Measurements from ENCODE around the gene ZC3H15. TPM values are rescaled to one million over a fixed set of nuclear protein-coding genes. Genes with fewer than 3 reads are reported as not detected.

The ZC3H15 gene
- total RNA-seq, 1 experiment from 2014 or later, result 60.9 TPM

DNA sequence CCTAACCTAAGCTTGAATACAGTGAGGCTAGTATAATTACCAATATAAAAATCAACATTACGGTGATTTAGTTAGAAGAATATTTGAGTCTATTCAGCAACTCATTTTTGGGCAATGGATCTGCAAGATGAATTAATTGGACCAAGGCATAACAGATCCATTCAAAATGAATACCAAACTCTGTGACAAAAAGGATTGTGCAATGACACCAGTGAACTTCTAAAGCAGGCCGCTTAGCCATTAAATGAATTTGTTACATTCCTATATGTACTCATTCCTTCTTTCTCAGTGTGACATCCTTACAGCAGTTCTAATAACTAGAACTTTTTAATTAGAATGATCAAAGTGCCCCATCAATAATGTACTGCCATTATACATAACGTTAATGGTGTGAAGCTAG, 44.3 kb downstream of the ZC3H15 start (continued):
- TF ChIP-seq, protein P1, sequence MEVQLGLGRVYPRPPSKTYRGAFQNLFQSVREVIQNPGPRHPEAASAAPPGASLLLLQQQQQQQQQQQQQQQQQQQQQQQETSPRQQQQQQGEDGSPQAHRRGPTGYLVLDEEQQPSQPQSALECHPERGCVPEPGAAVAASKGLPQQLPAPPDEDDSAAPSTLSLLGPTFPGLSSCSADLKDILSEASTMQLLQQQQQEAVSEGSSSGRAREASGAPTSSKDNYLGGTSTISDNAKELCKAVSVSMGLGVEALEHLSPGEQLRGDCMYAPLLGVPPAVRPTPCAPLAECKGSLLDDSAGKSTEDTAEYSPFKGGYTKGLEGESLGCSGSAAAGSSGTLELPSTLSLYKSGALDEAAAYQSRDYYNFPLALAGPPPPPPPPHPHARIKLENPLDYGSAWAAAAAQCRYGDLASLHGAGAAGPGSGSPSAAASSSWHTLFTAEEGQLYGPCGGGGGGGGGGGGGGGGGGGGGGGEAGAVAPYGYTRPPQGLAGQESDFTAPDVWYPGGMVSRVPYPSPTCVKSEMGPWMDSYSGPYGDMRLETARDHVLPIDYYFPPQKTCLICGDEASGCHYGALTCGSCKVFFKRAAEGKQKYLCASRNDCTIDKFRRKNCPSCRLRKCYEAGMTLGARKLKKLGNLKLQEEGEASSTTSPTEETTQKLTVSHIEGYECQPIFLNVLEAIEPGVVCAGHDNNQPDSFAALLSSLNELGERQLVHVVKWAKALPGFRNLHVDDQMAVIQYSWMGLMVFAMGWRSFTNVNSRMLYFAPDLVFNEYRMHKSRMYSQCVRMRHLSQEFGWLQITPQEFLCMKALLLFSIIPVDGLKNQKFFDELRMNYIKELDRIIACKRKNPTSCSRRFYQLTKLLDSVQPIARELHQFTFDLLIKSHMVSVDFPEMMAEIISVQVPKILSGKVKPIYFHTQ (CRISPR knock-in tag; IDR thresholded peaks at IDR 0.05), result no peak
- TF ChIP-seq, protein P2, sequence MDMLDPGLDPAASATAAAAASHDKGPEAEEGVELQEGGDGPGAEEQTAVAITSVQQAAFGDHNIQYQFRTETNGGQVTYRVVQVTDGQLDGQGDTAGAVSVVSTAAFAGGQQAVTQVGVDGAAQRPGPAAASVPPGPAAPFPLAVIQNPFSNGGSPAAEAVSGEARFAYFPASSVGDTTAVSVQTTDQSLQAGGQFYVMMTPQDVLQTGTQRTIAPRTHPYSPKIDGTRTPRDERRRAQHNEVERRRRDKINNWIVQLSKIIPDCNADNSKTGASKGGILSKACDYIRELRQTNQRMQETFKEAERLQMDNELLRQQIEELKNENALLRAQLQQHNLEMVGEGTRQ (CRISPR knock-in tag; IDR thresholded peaks at IDR 0.05), result no peak
- TF ChIP-seq, protein P3, sequence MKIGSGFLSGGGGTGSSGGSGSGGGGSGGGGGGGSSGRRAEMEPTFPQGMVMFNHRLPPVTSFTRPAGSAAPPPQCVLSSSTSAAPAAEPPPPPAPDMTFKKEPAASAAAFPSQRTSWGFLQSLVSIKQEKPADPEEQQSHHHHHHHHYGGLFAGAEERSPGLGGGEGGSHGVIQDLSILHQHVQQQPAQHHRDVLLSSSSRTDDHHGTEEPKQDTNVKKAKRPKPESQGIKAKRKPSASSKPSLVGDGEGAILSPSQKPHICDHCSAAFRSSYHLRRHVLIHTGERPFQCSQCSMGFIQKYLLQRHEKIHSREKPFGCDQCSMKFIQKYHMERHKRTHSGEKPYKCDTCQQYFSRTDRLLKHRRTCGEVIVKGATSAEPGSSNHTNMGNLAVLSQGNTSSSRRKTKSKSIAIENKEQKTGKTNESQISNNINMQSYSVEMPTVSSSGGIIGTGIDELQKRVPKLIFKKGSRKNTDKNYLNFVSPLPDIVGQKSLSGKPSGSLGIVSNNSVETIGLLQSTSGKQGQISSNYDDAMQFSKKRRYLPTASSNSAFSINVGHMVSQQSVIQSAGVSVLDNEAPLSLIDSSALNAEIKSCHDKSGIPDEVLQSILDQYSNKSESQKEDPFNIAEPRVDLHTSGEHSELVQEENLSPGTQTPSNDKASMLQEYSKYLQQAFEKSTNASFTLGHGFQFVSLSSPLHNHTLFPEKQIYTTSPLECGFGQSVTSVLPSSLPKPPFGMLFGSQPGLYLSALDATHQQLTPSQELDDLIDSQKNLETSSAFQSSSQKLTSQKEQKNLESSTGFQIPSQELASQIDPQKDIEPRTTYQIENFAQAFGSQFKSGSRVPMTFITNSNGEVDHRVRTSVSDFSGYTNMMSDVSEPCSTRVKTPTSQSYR (CRISPR knock-in tag; IDR thresholded peaks at IDR 0.05), result no peak
- TF ChIP-seq, protein P4, sequence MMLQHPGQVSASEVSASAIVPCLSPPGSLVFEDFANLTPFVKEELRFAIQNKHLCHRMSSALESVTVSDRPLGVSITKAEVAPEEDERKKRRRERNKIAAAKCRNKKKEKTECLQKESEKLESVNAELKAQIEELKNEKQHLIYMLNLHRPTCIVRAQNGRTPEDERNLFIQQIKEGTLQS (CRISPR knock-in tag; conservative IDR thresholded peaks at IDR 0.05), result no peak
- TF ChIP-seq ZNF219 (CRISPR knock-in tag; IDR thresholded peaks at IDR 0.05; ENCODE audit: borderline replicate concordance), result no peak
- TF ChIP-seq, protein P5, sequence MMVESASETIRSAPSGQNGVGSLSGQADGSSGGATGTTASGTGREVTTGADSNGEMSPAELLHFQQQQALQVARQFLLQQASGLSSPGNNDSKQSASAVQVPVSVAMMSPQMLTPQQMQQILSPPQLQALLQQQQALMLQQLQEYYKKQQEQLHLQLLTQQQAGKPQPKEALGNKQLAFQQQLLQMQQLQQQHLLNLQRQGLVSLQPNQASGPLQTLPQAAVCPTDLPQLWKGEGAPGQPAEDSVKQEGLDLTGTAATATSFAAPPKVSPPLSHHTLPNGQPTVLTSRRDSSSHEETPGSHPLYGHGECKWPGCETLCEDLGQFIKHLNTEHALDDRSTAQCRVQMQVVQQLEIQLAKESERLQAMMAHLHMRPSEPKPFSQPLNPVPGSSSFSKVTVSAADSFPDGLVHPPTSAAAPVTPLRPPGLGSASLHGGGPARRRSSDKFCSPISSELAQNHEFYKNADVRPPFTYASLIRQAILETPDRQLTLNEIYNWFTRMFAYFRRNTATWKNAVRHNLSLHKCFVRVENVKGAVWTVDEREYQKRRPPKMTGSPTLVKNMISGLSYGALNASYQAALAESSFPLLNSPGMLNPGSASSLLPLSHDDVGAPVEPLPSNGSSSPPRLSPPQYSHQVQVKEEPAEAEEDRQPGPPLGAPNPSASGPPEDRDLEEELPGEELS (CRISPR knock-in tag; IDR thresholded peaks at IDR 0.05), result no peak

DNA sequence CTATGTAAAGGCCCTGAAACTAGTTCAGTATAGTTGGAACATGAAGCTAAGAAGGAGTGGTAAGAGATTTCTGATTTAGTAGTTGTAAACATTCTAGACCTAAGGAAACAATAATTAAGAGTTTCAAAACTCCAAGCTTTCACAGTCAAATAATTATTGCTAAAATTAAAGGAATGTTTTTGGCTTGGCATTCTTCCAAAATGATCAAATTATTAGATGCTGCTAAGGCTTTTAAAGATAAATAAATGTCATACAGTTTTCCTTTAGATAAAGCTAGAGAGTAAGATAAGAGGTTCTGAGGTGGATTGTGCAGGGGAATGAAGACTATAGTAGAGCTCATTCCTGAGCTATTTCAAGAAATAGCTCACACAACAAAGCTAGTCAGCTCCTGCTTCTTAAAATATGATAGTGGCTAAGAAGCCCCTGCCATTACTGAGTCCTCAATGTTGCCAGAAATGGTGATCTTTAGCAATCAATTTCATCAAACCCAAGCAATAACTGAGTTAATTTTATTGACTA, 45.3 kb downstream of the ZC3H15 start:
- H3K4me1 Mint-ChIP-seq, result no peaks in the 10 kb centered on the region
- H3K36me3 Mint-ChIP-seq, result no peaks in the 10 kb centered on the region
- no peak overlapping the region for H3K27ac Mint-ChIP-seq
- H3K9me3 Mint-ChIP-seq, result peaks cover 16% of the 10 kb centered on the region
- no peak overlapping the region for H3K4me3 Mint-ChIP-seq
- DNase-seq (ENCODE audit: low spot score), result no peak
- H3K27me3 Mint-ChIP-seq (ENCODE audit: low read depth), result no peaks in the 10 kb centered on the region; the same call in 1 of the 2 replicates
- POLR2A ChIA-PET, result no interaction called here
- CTCF ChIA-PET, result no interaction called here
- no peak for ATAC-seq
- TF ChIP-seq FOXP1 (CRISPR knock-in tag; IDR thresholded peaks at IDR 0.05; ENCODE audit: borderline replicate concordance) (no peak), ZNF263 (CRISPR knock-in tag; IDR thresholded peaks at IDR 0.05; ENCODE audit: low read depth) (no peak), JAZF1 (CRISPR knock-in tag; IDR thresholded peaks at IDR 0.05) (no peak)
- TF ChIP-seq, protein P6, sequence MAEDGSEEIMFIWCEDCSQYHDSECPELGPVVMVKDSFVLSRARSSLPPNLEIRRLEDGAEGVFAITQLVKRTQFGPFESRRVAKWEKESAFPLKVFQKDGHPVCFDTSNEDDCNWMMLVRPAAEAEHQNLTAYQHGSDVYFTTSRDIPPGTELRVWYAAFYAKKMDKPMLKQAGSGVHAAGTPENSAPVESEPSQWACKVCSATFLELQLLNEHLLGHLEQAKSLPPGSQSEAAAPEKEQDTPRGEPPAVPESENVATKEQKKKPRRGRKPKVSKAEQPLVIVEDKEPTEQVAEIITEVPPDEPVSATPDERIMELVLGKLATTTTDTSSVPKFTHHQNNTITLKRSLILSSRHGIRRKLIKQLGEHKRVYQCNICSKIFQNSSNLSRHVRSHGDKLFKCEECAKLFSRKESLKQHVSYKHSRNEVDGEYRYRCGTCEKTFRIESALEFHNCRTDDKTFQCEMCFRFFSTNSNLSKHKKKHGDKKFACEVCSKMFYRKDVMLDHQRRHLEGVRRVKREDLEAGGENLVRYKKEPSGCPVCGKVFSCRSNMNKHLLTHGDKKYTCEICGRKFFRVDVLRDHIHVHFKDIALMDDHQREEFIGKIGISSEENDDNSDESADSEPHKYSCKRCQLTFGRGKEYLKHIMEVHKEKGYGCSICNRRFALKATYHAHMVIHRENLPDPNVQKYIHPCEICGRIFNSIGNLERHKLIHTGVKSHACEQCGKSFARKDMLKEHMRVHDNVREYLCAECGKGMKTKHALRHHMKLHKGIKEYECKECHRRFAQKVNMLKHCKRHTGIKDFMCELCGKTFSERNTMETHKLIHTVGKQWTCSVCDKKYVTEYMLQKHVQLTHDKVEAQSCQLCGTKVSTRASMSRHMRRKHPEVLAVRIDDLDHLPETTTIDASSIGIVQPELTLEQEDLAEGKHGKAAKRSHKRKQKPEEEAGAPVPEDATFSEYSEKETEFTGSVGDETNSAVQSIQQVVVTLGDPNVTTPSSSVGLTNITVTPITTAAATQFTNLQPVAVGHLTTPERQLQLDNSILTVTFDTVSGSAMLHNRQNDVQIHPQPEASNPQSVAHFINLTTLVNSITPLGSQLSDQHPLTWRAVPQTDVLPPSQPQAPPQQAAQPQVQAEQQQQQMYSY (CRISPR knock-in tag; IDR thresholded peaks at IDR 0.05), result no peak
- TF ChIP-seq, protein P7, sequence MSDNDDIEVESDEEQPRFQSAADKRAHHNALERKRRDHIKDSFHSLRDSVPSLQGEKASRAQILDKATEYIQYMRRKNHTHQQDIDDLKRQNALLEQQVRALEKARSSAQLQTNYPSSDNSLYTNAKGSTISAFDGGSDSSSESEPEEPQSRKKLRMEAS (CRISPR knock-in tag; IDR thresholded peaks at IDR 0.05), result no peak
- TF ChIP-seq, protein P8, sequence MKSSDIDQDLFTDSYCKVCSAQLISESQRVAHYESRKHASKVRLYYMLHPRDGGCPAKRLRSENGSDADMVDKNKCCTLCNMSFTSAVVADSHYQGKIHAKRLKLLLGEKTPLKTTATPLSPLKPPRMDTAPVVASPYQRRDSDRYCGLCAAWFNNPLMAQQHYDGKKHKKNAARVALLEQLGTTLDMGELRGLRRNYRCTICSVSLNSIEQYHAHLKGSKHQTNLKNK (CRISPR knock-in tag; IDR thresholded peaks at IDR 0.05), result no peak
- TF ChIP-seq, protein P1 (CRISPR knock-in tag; IDR thresholded peaks at IDR 0.05), result no peak
- TF ChIP-seq, protein P9, sequence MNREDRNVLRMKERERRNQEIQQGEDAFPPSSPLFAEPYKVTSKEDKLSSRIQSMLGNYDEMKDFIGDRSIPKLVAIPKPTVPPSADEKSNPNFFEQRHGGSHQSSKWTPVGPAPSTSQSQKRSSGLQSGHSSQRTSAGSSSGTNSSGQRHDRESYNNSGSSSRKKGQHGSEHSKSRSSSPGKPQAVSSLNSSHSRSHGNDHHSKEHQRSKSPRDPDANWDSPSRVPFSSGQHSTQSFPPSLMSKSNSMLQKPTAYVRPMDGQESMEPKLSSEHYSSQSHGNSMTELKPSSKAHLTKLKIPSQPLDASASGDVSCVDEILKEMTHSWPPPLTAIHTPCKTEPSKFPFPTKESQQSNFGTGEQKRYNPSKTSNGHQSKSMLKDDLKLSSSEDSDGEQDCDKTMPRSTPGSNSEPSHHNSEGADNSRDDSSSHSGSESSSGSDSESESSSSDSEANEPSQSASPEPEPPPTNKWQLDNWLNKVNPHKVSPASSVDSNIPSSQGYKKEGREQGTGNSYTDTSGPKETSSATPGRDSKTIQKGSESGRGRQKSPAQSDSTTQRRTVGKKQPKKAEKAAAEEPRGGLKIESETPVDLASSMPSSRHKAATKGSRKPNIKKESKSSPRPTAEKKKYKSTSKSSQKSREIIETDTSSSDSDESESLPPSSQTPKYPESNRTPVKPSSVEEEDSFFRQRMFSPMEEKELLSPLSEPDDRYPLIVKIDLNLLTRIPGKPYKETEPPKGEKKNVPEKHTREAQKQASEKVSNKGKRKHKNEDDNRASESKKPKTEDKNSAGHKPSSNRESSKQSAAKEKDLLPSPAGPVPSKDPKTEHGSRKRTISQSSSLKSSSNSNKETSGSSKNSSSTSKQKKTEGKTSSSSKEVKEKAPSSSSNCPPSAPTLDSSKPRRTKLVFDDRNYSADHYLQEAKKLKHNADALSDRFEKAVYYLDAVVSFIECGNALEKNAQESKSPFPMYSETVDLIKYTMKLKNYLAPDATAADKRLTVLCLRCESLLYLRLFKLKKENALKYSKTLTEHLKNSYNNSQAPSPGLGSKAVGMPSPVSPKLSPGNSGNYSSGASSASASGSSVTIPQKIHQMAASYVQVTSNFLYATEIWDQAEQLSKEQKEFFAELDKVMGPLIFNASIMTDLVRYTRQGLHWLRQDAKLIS (CRISPR knock-in tag; IDR thresholded peaks at IDR 0.05; ENCODE audit: borderline replicate concordance), result no peak
